SK-N-MC (cell line): ENCODE results near the gene ASB3.
"Not testable (repeated sequence)": the region's sequence is repeated elsewhere in the genome, so short reads cannot be mapped to it uniquely, and the experiment has no call there.

ENCODE experiments used
- DNase-seq: peaks from one replicate; pipeline ENCODE4 v3.0.0-alpha.2; 2011; ENCODE audit warnings: low read depth, low spot score
- H3K27ac ChIP-seq: fragments of 200-600 bp; sonication (generic); 2 replicates; pipeline ENCODE4 v1.5.1; 2016; ENCODE audit warnings: mixed run types
- H3K36me3 ChIP-seq: fragments of 200-600 bp; sonication (generic); 2 replicates; pipeline ENCODE4 v1.6.1; 2017; ENCODE audit warnings: antibody characterized with exemption, low read length, mixed read lengths; ENCODE audit not compliant: insufficient read depth
- H3K4me3 ChIP-seq: fragments of 200-600 bp; sonication (generic); 2 replicates; pipeline ENCODE4 v1.5.1; 2016
- H3K9ac ChIP-seq: fragments of 200-600 bp; sonication (generic); 2 replicates; pipeline ENCODE4 v1.8.0; 2017; ENCODE audit warnings: mixed run types, mixed read lengths; ENCODE audit not compliant: insufficient read length
- H3K9me3 ChIP-seq: fragments of 200-600 bp; sonication (generic); 2 replicates; pipeline ENCODE4 v1.6.1; 2017; ENCODE audit warnings: low read depth, mild to moderate bottlenecking, antibody characterized with exemption, low read length, moderate library complexity, mixed read lengths
- EZH2 ChIP-seq: fragments of 200-600 bp; sonication (generic); IDR thresholded peaks from one replicate; pipeline ENCODE4 v1.6.1; 2017; ENCODE audit warnings: antibody characterized with exemption
- FOXP2 ChIP-seq: optimal IDR thresholded peaks from 2 replicates; pipeline ENCODE3; 2011; ENCODE audit warnings: mild to moderate bottlenecking, moderate library complexity; ENCODE audit not compliant: insufficient read depth; ENCODE audit errors: extremely low read length, control extremely low read depth
- POLR2AphosphoS5 ChIP-seq: IDR thresholded peaks from 2 replicates; pipeline ENCODE4 v1.6.1; 2012; ENCODE audit warnings: mild to moderate bottlenecking, low read depth, low read length, borderline replicate concordance

Gene ASB3, protein sequence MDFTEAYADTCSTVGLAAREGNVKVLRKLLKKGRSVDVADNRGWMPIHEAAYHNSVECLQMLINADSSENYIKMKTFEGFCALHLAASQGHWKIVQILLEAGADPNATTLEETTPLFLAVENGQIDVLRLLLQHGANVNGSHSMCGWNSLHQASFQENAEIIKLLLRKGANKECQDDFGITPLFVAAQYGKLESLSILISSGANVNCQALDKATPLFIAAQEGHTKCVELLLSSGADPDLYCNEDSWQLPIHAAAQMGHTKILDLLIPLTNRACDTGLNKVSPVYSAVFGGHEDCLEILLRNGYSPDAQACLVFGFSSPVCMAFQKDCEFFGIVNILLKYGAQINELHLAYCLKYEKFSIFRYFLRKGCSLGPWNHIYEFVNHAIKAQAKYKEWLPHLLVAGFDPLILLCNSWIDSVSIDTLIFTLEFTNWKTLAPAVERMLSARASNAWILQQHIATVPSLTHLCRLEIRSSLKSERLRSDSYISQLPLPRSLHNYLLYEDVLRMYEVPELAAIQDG

DNA sequence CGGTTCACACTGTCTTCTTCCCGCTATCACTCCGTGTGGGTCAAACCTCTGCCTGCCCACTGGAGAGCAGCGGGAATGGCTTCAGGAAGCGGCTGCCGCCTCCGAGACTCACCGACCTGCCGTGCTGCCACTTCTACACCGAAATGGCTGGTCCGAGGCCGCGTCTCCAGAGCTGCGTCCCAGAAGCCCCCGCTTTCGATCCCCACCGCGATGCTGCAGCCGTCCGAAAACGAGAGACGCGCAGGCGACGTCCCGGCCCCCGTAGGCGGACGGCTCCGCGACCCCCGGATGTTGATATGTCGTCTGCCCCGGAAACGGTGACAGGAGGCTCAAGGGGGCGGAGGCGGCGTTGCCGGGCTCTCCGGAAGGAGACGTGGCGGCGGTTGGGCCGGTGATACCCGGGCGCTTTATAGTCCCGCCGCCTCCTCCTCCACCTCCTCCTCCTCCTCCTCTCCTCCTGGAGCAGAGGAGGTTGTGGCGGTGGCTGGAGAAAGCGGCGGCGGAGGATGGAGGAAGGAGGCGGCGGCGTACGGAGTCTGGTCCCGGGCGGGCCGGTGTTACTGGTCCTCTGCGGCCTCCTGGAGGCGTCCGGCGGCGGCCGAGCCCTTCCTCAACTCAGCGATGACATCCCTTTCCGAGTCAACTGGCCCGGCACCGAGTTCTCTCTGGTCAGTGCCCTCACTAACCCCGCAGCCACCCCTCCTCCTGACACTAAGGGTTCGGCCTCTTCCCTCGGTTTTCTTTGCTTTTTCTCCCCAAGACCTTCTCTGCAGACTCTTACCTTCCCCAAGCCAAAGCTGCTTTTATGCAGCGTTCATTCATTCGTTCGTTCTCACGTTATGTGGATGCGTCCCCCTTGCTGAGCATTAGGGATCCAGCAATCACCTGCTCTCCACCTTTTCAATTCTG, at the start of gene ASB3, which contains the start of gene ERLEC1:
ASB3 (minus strand) TSS at position 249 of the 909 bp plus-strand sequence. CDS start 21,381 bp downstream, outside the sequence.
ERLEC1 (plus strand) TSS at position 340 of the 909 bp plus-strand sequence; CDS start at position 507, 167 bp downstream.
- peak within 1 kb of the TSS; percentile 97 for H3K4me3 ChIP-seq
- DNase-seq: no peak
- peaks cover 1% of the 10 kb centered on the region; the same call in 1 of the 2 replicates for H3K36me3 ChIP-seq
- peak within 1 kb of the TSS; percentile 65 for H3K27ac ChIP-seq
- TF ChIP-seq POLR2AphosphoS5: peak; percentile 79
- peak; percentile 80 for TF ChIP-seq FOXP2
- no peak for TF ChIP-seq EZH2
- H3K9me3 ChIP-seq: no peaks in the 10 kb centered on the region
- H3K9ac ChIP-seq: peak within 1 kb of the TSS; percentile 95

DNA sequence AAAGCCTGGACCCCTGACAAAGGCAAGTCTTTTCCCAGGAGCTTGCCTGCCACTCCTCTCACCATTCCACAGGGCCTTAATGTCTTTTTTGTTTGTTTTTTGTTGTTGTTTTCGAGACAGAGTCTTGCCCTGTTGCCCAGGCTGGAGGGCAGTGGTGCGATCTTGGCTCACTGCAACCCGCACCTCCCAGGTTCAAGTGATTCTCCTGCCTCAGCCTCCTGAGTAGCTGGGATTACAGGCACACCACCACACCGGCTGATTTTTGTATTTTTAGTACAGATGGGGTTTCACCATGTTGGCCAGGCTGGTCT, 43.2 kb upstream of the ASB3 start:
- H3K27ac ChIP-seq, DNase-seq, H3K9ac ChIP-seq, H3K36me3 ChIP-seq, H3K9me3 ChIP-seq, H3K4me3 ChIP-seq: not testable (repeated sequence)

DNA sequence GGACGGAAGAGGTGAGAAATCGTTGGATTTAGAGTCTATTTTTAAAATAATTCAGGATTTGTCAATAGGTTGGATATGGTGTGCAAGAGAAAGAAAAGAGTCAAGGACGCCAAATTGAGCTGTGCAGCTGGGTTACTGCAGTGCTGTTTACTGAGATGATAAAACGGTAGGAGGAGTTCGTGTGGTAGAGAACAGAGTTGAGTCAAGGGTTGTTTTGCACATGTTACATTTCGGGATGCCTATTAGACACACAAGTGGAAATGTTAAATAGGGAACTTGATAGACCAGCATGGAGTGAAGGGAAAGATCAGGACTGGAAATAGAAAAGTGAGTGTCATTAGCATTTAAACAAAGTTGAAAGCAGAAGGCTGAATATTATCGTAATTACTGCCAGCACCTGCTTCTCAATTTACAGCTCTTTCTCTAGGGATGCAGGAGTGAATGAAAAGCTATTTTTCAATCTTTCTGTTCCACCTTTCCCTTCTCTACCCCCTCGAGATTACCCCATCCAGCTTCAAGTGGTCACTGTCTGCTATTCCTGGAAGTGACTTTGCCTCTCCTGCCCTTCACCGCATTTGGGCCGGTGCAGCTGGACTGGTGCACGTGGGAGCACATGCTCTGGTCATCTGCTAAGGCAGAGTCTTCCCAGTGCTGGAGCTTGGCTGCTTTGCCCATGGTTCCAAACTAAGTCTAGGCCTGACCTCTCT, 42.7 kb upstream of the ASB3 start:
- H3K9me3 ChIP-seq: no peaks in the 10 kb centered on the region
- H3K9ac ChIP-seq: no peak overlapping the region
- TF ChIP-seq FOXP2 (no peak), EZH2 (no peak), POLR2AphosphoS5 (no peak)
- H3K36me3 ChIP-seq: no peaks in the 10 kb centered on the region
- no peak overlapping the region for H3K4me3 ChIP-seq
- no peak overlapping the region for H3K27ac ChIP-seq
- DNase-seq: no peak

DNA sequence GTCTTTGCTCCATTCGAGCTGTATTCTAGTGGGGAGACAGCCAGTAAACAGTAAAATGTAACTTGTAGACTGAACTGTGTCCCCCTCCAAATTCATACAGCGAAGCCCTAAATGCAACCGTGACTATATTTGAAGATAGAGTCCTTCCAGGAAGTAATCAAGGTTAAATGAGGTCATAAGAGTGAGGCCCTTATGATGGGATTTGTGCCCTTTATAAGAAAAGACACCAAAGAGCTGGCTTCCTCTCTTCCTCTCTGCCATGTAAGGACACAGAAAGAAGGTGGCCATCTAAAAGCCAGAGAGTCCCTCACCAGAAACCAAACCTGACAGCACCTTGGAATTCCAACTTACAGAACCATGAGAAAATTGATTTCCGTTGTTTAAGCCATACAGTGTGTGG, 41.6 kb upstream of the ASB3 start:
- Histone ChIP-seq H3K27ac (no peak overlapping the region), H3K4me3 (no peak overlapping the region), H3K9ac (no peak overlapping the region), H3K9me3 (no peaks in the 10 kb centered on the region), H3K36me3 (no peaks in the 10 kb centered on the region)
- no peak for DNase-seq
- TF ChIP-seq POLR2AphosphoS5 (no peak), FOXP2 (no peak), EZH2 (no peak)

DNA sequence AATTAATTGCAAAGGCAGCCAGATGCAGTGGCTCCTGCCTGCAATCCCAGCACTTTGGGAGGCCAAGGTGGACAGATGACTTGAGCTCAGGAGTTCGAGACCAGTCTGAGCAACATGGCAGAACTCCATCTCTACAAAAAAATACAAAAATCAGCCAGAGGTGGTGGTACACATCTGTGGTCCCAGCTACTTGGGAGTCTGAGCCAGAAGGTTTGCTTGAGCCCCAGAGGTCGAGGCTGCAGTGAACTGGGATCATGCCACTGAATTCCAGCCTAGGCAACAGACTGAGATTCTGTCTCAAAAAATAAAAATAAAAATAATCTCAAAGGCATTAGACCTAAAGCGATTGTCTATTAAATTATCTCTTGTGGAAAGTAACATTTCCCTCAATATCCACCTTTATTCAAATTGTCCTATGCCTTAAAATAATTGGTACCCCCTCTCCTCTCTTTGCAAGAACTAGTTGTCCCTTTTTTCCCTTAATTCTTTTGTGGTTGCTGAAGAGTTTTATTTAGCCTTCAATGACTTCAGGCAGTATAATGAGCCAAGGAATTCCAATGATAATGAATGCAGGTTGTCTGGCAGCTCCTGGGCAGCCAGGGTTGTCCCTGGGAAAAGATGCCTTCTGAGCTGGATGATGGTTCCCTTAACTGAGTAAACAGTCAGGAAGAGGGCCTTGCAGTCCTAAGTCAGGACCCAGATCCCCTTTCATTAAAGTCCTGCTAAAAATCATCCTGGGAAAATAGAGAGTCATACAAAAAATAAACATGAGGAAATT, 40.8 kb upstream of the ASB3 start:
- Histone ChIP-seq H3K36me3 (no peaks in the 10 kb centered on the region), H3K4me3 (no peak overlapping the region), H3K9ac (no peak overlapping the region), H3K27ac (no peak overlapping the region), H3K9me3 (no peaks in the 10 kb centered on the region)
- no peak for TF ChIP-seq FOXP2
- no peak for TF ChIP-seq EZH2
- no peak for TF ChIP-seq POLR2AphosphoS5
- DNase-seq: no peak

DNA sequence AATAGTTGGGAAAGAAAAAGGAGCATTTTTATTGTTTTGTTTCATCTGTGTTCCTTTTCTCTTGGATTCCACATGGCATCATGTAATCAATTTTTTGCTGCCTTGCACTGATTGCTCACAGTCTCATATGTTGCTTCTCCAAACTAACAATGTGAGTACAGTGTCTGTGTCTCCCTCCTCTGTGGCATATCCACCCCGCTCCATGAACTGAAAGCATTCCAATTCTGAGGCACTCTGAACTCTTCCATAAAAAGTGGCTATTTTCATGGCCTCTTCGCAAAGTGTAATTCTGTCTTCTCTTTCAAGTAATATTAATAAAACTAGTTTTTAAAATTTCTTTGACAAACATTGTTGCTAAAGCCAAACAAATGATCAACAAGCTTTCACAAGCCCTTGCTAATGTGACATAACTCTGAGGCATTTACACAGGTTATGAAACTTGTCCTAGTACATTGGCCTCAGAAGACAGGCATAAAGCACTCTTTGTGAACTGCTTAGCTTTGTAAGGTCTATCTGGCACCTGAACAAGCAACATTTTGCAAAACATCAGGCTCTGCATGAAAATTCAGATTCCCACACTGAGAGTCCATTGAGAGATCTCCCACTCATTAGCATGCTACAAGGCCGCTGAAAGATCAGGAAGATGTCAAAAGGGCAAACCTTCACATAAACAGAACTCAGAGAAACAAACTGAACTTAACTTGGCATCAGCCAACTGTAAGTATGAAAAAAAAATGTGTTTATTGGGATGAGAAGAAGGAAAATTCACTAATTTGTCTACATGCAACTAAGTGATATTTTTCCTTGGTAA, 40.0 kb upstream of the ASB3 start:
- no peak for DNase-seq
- Histone ChIP-seq H3K9ac (no peak overlapping the region), H3K36me3 (no peaks in the 10 kb centered on the region), H3K4me3 (no peak overlapping the region), H3K9me3 (no peaks in the 10 kb centered on the region), H3K27ac (peak overlapping the region; percentile 34)
- TF ChIP-seq POLR2AphosphoS5 (no peak), FOXP2 (no peak), EZH2 (no peak)

DNA sequence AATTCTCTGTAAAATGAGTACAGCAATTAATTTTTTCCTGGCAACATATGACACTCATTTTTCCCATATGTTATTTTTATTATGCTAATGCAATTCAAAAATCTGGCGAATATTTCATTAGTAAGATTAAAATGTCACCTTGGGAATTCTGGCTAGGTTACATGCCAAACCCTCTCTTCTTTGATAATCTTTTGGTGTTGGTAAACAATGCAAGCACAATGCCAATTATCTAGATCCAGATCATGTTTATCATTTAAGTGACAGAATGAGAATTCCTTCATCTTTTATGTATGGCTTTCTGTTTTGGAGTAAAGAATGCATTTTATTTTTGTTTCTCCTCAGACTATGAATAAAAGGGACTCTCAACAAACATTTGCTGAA, 39.3 kb upstream of the ASB3 start:
- no peak overlapping the region for H3K9ac ChIP-seq
- no peaks in the 10 kb centered on the region for H3K9me3 ChIP-seq
- H3K27ac ChIP-seq: peak overlapping the region; percentile 34
- DNase-seq: no peak
- TF ChIP-seq EZH2 (no peak), POLR2AphosphoS5 (no peak), FOXP2 (no peak)
- no peaks in the 10 kb centered on the region for H3K36me3 ChIP-seq
- H3K4me3 ChIP-seq: no peak overlapping the region

DNA sequence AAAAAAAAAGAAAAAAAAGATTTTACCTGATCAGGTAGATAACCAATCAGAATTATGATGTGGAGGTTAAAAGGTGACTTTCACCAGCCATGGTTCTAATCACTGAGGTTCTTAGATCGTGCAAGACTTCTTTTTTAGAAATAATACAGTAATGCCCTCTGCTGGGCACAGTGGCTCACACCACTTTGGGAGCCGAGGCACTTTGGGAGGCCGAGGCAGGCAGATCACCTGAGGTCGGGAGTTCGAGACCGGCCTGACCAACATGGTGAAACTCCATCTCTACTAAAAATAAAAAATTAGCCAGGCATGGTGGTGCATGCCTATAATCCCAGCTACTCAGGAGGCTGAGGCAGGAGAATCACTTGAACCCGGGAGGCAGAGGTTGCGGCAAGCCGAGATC, 36.9 kb upstream of the ASB3 start:
- not testable (repeated sequence) for DNase-seq, H3K9me3 ChIP-seq

More for the DNA sequence above, 36.9 kb upstream of the ASB3 start:
- not testable (repeated sequence) for H3K4me3 ChIP-seq, H3K27ac ChIP-seq, H3K36me3 ChIP-seq, H3K9ac ChIP-seq
